ENCODE data around the gene DENR. TPM values are rescaled to one million over a fixed set of nuclear protein-coding genes. Genes with fewer than 3 reads are reported as not detected.

DENR gene
- total and polyA plus RNA-seq, 2 of the 13 experiments (the other 11 are each of a cell fraction or from before 2014, with no cell fraction given) = 30.0 to 59.1 TPM

DNA sequence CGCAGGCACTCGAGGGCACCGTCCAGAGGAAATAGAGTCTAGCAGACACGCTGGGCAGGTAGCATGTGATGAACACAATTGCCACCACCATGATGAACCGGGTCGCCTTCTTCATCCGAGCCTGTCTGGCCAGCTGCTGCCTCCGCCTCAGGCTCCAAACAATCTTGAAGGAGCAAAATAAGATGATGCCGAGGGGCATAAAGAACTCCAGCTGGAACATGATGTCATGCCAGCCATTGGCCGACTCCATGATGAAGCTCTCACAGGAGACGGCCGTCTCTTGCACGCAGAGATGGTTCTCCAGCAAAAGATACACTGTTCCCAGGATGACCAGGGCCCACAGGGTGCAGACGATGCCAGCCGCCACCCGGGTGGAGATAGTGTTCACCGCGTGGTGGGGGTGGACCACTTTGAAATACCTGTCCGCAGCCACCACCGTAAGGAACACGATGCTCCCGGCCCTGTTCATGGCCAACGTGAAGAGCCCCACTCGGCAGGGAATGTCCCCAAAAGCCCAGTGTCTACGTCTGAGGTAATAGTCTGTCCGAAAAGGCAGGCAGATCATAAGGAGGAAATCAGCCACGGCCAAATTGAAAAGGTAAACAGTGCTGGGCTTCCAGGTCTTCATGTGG, 22.9 kb upstream of the DENR start (continued):
- TF ChIP-seq, protein P1, sequence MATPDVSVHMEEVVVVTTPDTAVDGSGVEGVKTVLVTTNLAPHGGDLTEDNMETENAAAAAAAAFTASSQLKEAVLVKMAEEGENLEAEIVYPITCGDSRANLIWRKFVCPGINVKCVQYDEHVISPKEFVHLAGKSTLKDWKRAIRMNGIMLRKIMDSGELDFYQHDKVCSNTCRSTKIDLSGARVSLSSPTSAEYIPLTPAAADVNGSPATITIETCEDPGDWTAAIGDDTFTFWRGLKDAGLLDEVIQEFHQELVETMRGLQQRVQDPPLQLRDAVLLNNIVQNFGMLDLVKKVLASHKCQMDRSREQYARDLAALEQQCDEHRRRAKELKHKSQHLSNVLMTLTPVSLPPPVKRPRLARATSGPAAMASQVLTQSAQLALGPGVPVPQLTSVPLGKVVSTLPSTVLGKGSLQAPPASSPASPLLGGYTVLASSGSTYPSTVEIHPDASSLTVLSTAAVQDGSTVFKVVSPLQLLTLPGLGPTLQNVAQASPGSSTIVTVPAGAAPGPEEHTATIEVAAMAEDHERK (CRISPR knock-in tag; IDR thresholded peaks at IDR 0.05; ENCODE audit: low read depth) = no peak
- TF ChIP-seq, protein P2, sequence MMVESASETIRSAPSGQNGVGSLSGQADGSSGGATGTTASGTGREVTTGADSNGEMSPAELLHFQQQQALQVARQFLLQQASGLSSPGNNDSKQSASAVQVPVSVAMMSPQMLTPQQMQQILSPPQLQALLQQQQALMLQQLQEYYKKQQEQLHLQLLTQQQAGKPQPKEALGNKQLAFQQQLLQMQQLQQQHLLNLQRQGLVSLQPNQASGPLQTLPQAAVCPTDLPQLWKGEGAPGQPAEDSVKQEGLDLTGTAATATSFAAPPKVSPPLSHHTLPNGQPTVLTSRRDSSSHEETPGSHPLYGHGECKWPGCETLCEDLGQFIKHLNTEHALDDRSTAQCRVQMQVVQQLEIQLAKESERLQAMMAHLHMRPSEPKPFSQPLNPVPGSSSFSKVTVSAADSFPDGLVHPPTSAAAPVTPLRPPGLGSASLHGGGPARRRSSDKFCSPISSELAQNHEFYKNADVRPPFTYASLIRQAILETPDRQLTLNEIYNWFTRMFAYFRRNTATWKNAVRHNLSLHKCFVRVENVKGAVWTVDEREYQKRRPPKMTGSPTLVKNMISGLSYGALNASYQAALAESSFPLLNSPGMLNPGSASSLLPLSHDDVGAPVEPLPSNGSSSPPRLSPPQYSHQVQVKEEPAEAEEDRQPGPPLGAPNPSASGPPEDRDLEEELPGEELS (CRISPR knock-in tag; IDR thresholded peaks at IDR 0.05) = no peak
- TF ChIP-seq LCORL (IDR thresholded peaks at IDR 0.05) = no peak
- TF ChIP-seq LCORL (CRISPR knock-in tag; IDR thresholded peaks at IDR 0.05) = 0 out of 2 replicates have a peak, but pooled peaks have one; percentile 46
- TF ChIP-seq TOE1 (CRISPR knock-in tag; IDR thresholded peaks at IDR 0.05) = no peak
- TF ChIP-seq, protein P3, sequence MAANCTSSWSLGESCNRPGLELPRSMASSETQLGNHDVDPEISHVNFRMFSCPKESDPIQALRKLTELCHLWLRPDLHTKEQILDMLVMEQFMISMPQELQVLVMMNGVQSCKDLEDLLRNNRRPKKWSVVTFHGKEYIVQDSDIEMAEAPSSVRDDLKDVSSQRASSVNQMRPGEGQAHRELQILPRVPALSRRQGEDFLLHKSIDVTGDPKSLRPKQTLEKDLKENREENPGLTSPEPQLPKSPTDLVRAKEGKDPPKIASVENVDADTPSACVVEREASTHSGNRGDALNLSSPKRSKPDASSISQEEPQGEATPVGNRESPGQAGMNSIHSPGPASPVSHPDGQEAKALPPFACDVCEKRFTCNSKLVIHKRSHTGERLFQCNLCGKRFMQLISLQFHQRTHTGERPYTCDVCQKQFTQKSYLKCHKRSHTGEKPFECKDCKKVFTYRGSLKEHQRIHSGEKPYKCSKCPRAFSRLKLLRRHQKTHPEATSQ (CRISPR knock-in tag; IDR thresholded peaks at IDR 0.05; ENCODE audit: borderline replicate concordance) = no peak
- TF ChIP-seq, protein P4, sequence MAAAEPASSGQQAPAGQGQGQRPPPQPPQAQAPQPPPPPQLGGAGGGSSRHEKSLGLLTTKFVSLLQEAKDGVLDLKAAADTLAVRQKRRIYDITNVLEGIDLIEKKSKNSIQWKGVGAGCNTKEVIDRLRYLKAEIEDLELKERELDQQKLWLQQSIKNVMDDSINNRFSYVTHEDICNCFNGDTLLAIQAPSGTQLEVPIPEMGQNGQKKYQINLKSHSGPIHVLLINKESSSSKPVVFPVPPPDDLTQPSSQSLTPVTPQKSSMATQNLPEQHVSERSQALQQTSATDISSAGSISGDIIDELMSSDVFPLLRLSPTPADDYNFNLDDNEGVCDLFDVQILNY (CRISPR knock-in tag; conservative IDR thresholded peaks at IDR 0.05) = no peak
- TF ChIP-seq SETDB1 (CRISPR knock-in tag; IDR thresholded peaks at IDR 0.05; ENCODE audit: borderline replicate concordance) = no peak
- TF ChIP-seq REPIN1 (CRISPR knock-in tag; IDR thresholded peaks at IDR 0.05; ENCODE audit: borderline replicate concordance, low read depth) = no peak
- no peak for TF ChIP-seq MYC (CRISPR knock-in tag; IDR thresholded peaks at IDR 0.05; ENCODE audit: borderline replicate concordance)
- no peak for TF ChIP-seq TBL1XR1 (IDR thresholded peaks at IDR 0.05; ENCODE audit: borderline replicate concordance, low read length, partially characterized antibody)
- no peak for TF ChIP-seq ZNF790 (CRISPR knock-in tag; IDR thresholded peaks at IDR 0.05; ENCODE audit: borderline replicate concordance)
- no peak for TF ChIP-seq SIN3A (IDR thresholded peaks at IDR 0.05; ENCODE audit: borderline replicate concordance, low read depth, low read length)
- TF ChIP-seq ZNF562 (CRISPR knock-in tag; IDR thresholded peaks at IDR 0.05; ENCODE audit: borderline replicate concordance) = no peak
- TF ChIP-seq, protein P5, sequence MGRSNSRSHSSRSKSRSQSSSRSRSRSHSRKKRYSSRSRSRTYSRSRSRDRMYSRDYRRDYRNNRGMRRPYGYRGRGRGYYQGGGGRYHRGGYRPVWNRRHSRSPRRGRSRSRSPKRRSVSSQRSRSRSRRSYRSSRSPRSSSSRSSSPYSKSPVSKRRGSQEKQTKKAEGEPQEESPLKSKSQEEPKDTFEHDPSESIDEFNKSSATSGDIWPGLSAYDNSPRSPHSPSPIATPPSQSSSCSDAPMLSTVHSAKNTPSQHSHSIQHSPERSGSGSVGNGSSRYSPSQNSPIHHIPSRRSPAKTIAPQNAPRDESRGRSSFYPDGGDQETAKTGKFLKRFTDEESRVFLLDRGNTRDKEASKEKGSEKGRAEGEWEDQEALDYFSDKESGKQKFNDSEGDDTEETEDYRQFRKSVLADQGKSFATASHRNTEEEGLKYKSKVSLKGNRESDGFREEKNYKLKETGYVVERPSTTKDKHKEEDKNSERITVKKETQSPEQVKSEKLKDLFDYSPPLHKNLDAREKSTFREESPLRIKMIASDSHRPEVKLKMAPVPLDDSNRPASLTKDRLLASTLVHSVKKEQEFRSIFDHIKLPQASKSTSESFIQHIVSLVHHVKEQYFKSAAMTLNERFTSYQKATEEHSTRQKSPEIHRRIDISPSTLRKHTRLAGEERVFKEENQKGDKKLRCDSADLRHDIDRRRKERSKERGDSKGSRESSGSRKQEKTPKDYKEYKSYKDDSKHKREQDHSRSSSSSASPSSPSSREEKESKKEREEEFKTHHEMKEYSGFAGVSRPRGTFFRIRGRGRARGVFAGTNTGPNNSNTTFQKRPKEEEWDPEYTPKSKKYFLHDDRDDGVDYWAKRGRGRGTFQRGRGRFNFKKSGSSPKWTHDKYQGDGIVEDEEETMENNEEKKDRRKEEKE (IDR thresholded peaks at IDR 0.05) = no peak
- 0 out of 2 replicates have a peak, but pooled peaks have one; percentile 5 for TF ChIP-seq POGZ (CRISPR knock-in tag; IDR thresholded peaks at IDR 0.05)
- no peak for TF ChIP-seq CENPX (CRISPR knock-in tag; IDR thresholded peaks at IDR 0.05)
- no peak for TF ChIP-seq ZNF660 (CRISPR knock-in tag; IDR thresholded peaks at IDR 0.05; ENCODE audit: borderline replicate concordance, low read depth)
